ENCODE data around the gene MPL.
"Not testable (repeated sequence)": the region's sequence is repeated elsewhere in the genome, so short reads cannot be mapped to it uniquely, and the experiment has no call there.

The MPL gene

GRCh38 chr1:43389326-43390313 lies 52.0 kb downstream of the MPL start, which contains the start of the genes MED8 and SZT2:
Gene MED8 (minus strand): TSS chr1:43389800. CDS start chr1:43389764, 36 bp downstream.
Gene SZT2 (plus strand): TSS chr1:43389899. CDS start chr1:43389969, 70 bp downstream.
- TF ChIP-seq POLR2AphosphoS5 (IDR thresholded peaks at IDR 0.05; ENCODE audit: low read depth, low read length) = peak; percentile 76
- TF ChIP-seq TAF1 (IDR thresholded peaks at IDR 0.05; ENCODE audit: borderline replicate concordance, low read depth, low read length) = peak; percentile 39; the same call in 1 of the 2 replicates
- peak; percentile 88 for TF ChIP-seq POLR2A (IDR thresholded peaks at IDR 0.05; ENCODE audit: low read depth, low read length)
- DNase-seq (ENCODE audit: insufficient read length) (peak; percentile 88), FAIRE-seq (peak; percentile 96)

- TF ChIP-seq POLR2AphosphoS5 (IDR thresholded peaks at IDR 0.05; ENCODE audit: low read depth, low read length) (no peak), TAF1 (IDR thresholded peaks at IDR 0.05; ENCODE audit: borderline replicate concordance, low read depth, low read length) (no peak)
- DNase-seq (ENCODE audit: insufficient read length) = no peak
- FAIRE-seq = no peak
Observed at GRCh38 chr1:43392702-43393101, 55.1 kb downstream of the MPL start.

GRCh38 chr1:43395523-43395922 lies 57.9 kb downstream of the MPL start:
- DNase-seq (ENCODE audit: insufficient read length) = no peak
- TF ChIP-seq POLR2A (IDR thresholded peaks at IDR 0.05; ENCODE audit: low read depth, low read length) (no peak), POLR2AphosphoS5 (IDR thresholded peaks at IDR 0.05; ENCODE audit: low read depth, low read length) (no peak), TAF1 (IDR thresholded peaks at IDR 0.05; ENCODE audit: borderline replicate concordance, low read depth, low read length) (no peak)
- FAIRE-seq = no peak

- FAIRE-seq (no peak), DNase-seq (ENCODE audit: insufficient read length) (no peak)
- no peak for TF ChIP-seq TAF1 (IDR thresholded peaks at IDR 0.05; ENCODE audit: borderline replicate concordance, low read depth, low read length)
- TF ChIP-seq POLR2A (IDR thresholded peaks at IDR 0.05; ENCODE audit: low read depth, low read length) = no peak
- no peak for TF ChIP-seq POLR2AphosphoS5 (IDR thresholded peaks at IDR 0.05; ENCODE audit: low read depth, low read length)
Observed at GRCh38 chr1:43396059-43396458, 58.4 kb downstream of the MPL start.

- FAIRE-seq (no peak), DNase-seq (ENCODE audit: insufficient read length) (no peak)
- no peak for TF ChIP-seq POLR2AphosphoS5 (IDR thresholded peaks at IDR 0.05; ENCODE audit: low read depth, low read length)
- no peak for TF ChIP-seq POLR2A (IDR thresholded peaks at IDR 0.05; ENCODE audit: low read depth, low read length)
- no peak for TF ChIP-seq TAF1 (IDR thresholded peaks at IDR 0.05; ENCODE audit: borderline replicate concordance, low read depth, low read length)
Observed at GRCh38 chr1:43398227-43398626, 60.6 kb downstream of the MPL start.

GRCh38 chr1:43400441-43400840 lies 62.8 kb downstream of the MPL start:
- not testable (repeated sequence) for DNase-seq (ENCODE audit: insufficient read length); FAIRE-seq

- DNase-seq (ENCODE audit: insufficient read length) (no peak), FAIRE-seq (no peak)
- no peak for TF ChIP-seq POLR2AphosphoS5 (IDR thresholded peaks at IDR 0.05; ENCODE audit: low read depth, low read length)
- no peak for TF ChIP-seq POLR2A (IDR thresholded peaks at IDR 0.05; ENCODE audit: low read depth, low read length)
- no peak for TF ChIP-seq TAF1 (IDR thresholded peaks at IDR 0.05; ENCODE audit: borderline replicate concordance, low read depth, low read length)
Observed at GRCh38 chr1:43402089-43402865, 64.7 kb downstream of the MPL start.
